Neural progenitor cell (in vitro differentiated cells): ENCODE data around the gene TNFRSF8. TPM values are rescaled to one million over a fixed set of nuclear protein-coding genes. Genes with fewer than 3 reads are reported as not detected.
A peak's percentile ranks its signal among the peaks of the same experiment; 100 is the strongest.

Source experiments
- DNase-seq: peaks from one replicate; pipeline ENCODE4 v3.0.0-alpha.2; 2016; ENCODE audit warnings: low spot score
- H2AFZ ChIP-seq: fragments of 200-600 bp; sonication (generic); replicated peaks from 2 replicates; pipeline ENCODE4 v1.6.1; 2016; ENCODE audit warnings: antibody characterized with exemption
- H3F3A ChIP-seq: fragments of 200-600 bp; sonication (generic); 2 replicates; pipeline ENCODE4 v1.6.1; 2016; ENCODE audit warnings: antibody characterized with exemption, low read depth
- H3K27ac ChIP-seq: fragments of 200-600 bp; sonication (generic); 2 replicates; pipeline ENCODE4 v1.5.1; 2016; ENCODE audit warnings: mild to moderate bottlenecking
- H3K27me3 ChIP-seq: fragments of 200-600 bp; sonication (generic); 2 replicates; pipeline ENCODE4 v1.6.1; 2016; ENCODE audit warnings: mild to moderate bottlenecking, moderate library complexity
- H3K36me3 ChIP-seq: fragments of 200-600 bp; sonication (generic); 2 replicates; pipeline ENCODE4 v1.5.1; 2016
- H3K4me1 ChIP-seq: fragments of 200-600 bp; sonication (generic); 2 replicates; pipeline ENCODE4 v1.6.1; 2016; ENCODE audit warnings: mixed run types
- H3K4me2 ChIP-seq: fragments of 200-600 bp; sonication (generic); 2 replicates; pipeline ENCODE4 v1.6.1; 2016
- H3K4me3 ChIP-seq: fragments of 200-600 bp; sonication (generic); 2 replicates; pipeline ENCODE4 v1.5.1; 2016
- H3K79me2 ChIP-seq: fragments of 200-600 bp; sonication (generic); 2 replicates; pipeline ENCODE4 v1.6.1; 2016; ENCODE audit warnings: low read depth
- H3K9ac ChIP-seq: fragments of 200-600 bp; sonication (generic); 2 replicates; pipeline ENCODE4 v1.6.1; 2016
- H3K9me3 ChIP-seq: fragments of 200-600 bp; sonication (generic); 2 replicates; pipeline ENCODE4 v1.5.1; 2016; ENCODE audit warnings: low read depth
- H4K20me1 ChIP-seq: fragments of 200-600 bp; sonication (generic); 2 replicates; pipeline ENCODE4 v1.6.1; 2016; ENCODE audit warnings: low read depth
- H3K27ac Mint-ChIP-seq: 3 replicates; pipeline ENCODE4 v1.8.0; 2021; ENCODE audit warnings: mixed read lengths
- H3K27me3 Mint-ChIP-seq: 2 replicates; pipeline ENCODE4 v1.8.0; 2022; ENCODE audit warnings: low read depth, mild to moderate bottlenecking, inconsistent platforms, moderate library complexity, mixed read lengths; ENCODE audit not compliant: insufficient read depth
- H3K36me3 Mint-ChIP-seq: 3 replicates; pipeline ENCODE4 v1.8.0; 2021; ENCODE audit warnings: mixed read lengths
- H3K4me1 Mint-ChIP-seq: 3 replicates; pipeline ENCODE4 v1.8.0; 2021; ENCODE audit warnings: mixed read lengths
- H3K4me3 Mint-ChIP-seq: 3 replicates; pipeline ENCODE4 v1.8.0; 2021; ENCODE audit warnings: mild to moderate bottlenecking, moderate library complexity, mixed read lengths
- H3K9me3 Mint-ChIP-seq: 3 replicates; pipeline ENCODE4 v1.8.0; 2020; ENCODE audit warnings: mixed read lengths
- EZH2 ChIP-seq: fragments of 200-600 bp; sonication (generic); IDR thresholded peaks from 2 replicates; pipeline ENCODE4 v1.6.1; 2017; ENCODE audit warnings: antibody characterized with exemption, mild to moderate bottlenecking, moderate library complexity
- EZH2phosphoT487 ChIP-seq: fragments of 200-600 bp; sonication (generic); IDR thresholded peaks from 2 replicates; pipeline ENCODE4 v1.6.1; 2017; ENCODE audit warnings: antibody characterized with exemption
- total RNA-seq: library from RNA; depleted of rRNA; stranded (reverse); fragments of >200 nt; gene quantifications from 2 replicates; pipeline ENCODE4 v1.2.3, GENCODE V29; 2015; ENCODE audit warnings: low replicate concordance
- TF ChIP-seq, protein P1 (sequence below): fragments of 200-600 bp; sonication (generic); IDR thresholded peaks from 2 replicates; pipeline ENCODE4 v1.5.1; 2017; ENCODE audit warnings: antibody characterized with exemption, mild to moderate bottlenecking

Gene TNFRSF8
- total RNA-seq, 1 donor from 2014 or later: not detected

DNA sequence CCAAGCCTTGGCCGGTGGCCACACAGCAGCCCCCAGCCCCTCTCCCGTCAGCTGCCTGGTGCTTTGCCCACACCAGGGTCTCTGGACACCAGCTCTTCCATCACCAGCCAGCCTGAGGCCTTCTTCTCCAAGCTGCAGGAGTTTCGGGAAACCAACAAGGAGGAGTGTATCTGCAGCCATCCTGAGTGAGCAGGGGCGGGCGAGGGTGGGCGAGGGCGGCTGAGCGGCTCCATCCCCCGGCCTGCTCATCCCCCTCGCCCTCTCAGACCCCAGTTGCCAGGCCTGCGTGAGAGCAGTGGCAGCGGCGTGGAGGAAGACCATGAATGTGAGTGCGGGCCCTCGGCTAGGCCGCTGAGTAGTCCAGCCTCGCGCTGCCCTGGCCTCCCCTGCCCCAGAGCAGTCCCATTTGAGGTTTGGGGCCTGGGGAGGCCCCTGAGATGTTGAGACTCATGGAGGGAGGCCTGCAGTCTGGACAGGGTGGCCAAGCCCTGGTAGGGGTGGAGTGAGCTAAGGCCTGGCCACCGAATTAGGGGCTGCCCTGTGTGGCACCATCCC lies 34.1 kb upstream of the TNFRSF8 start:
- TF ChIP-seq, protein P1, sequence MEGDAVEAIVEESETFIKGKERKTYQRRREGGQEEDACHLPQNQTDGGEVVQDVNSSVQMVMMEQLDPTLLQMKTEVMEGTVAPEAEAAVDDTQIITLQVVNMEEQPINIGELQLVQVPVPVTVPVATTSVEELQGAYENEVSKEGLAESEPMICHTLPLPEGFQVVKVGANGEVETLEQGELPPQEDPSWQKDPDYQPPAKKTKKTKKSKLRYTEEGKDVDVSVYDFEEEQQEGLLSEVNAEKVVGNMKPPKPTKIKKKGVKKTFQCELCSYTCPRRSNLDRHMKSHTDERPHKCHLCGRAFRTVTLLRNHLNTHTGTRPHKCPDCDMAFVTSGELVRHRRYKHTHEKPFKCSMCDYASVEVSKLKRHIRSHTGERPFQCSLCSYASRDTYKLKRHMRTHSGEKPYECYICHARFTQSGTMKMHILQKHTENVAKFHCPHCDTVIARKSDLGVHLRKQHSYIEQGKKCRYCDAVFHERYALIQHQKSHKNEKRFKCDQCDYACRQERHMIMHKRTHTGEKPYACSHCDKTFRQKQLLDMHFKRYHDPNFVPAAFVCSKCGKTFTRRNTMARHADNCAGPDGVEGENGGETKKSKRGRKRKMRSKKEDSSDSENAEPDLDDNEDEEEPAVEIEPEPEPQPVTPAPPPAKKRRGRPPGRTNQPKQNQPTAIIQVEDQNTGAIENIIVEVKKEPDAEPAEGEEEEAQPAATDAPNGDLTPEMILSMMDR: no peak
- TF ChIP-seq EZH2: no peak
- no peak for TF ChIP-seq EZH2phosphoT487
- H3K9me3 ChIP-seq: no peaks in the 10 kb centered on the region
- H3K9ac ChIP-seq: no peak overlapping the region
- Mint-ChIP-seq H3K4me1 (peaks cover 6% of the 10 kb centered on the region), H3K4me3 (no peak overlapping the region), H3K27ac (no peak overlapping the region), H3K9me3 (no peaks in the 10 kb centered on the region), H3K36me3 (peaks cover 14% of the 10 kb centered on the region), H3K27me3 (peaks cover 2% of the 10 kb centered on the region)
- H4K20me1 ChIP-seq: peaks cover 4% of the 10 kb centered on the region
- no peaks in the 10 kb centered on the region for H3K27me3 ChIP-seq
- no peaks in the 10 kb centered on the region for H3K4me1 ChIP-seq
- no peaks in the 10 kb centered on the region for H3K79me2 ChIP-seq
- H3K4me3 ChIP-seq: no peak overlapping the region
- H2AFZ ChIP-seq: no peak overlapping the region
- peaks cover 2% of the 10 kb centered on the region for H3F3A ChIP-seq
- H3K4me2 ChIP-seq: no peak overlapping the region
- no peak overlapping the region for H3K27ac ChIP-seq
- DNase-seq: no peak
- H3K36me3 ChIP-seq: no peaks in the 10 kb centered on the region

DNA sequence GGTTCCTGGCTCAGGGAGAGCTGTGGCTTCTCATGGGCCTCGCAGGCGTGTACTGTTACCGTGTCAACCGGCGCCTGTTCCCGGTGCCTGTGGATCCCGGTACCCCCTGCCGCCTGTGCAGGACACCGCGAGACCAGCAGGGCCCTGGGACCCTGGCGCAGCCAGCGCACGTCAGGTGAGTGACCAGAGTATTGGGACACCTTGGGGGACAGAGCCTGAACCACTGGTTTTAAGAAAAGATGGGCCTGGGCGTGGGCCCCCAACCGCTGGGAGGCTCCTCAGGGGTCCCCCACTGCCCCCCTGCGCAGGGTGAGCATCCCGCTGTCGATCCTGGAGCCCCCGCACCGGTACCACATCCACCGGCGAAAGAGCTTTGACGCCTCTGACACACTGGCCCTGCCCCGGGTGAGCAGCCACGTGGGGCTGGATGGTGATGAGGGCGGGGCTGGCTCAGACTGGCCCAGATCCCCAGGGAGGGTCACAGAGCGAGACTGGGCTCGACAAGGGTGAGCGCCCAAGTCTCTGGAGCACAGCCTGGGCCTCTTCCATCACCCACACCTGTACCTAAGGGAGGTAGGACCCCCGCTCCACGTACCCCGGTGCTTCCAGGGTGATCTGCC lies 33.3 kb upstream of the TNFRSF8 start:
- peaks cover 10% of the 10 kb centered on the region for H3K36me3 Mint-ChIP-seq
- Histone ChIP-seq H4K20me1 (peaks cover 4% of the 10 kb centered on the region), H3K4me2 (no peak overlapping the region), H3K27me3 (no peaks in the 10 kb centered on the region), H3F3A (peaks cover 5% of the 10 kb centered on the region), H3K27ac (no peak overlapping the region), H3K4me3 (no peak overlapping the region), H3K9ac (no peak overlapping the region), H3K9me3 (no peaks in the 10 kb centered on the region), H3K79me2 (no peaks in the 10 kb centered on the region), H3K4me1 (no peaks in the 10 kb centered on the region), H3K36me3 (no peaks in the 10 kb centered on the region), H2AFZ (no peak overlapping the region)
- H3K27ac Mint-ChIP-seq: no peak overlapping the region
- no peak for DNase-seq
- peaks cover 6% of the 10 kb centered on the region for H3K4me1 Mint-ChIP-seq
- TF ChIP-seq EZH2phosphoT487: no peak
- no peak for TF ChIP-seq EZH2
- TF ChIP-seq, protein P1: no peak
- peaks cover 2% of the 10 kb centered on the region for H3K27me3 Mint-ChIP-seq
- no peak overlapping the region for H3K4me3 Mint-ChIP-seq
- no peaks in the 10 kb centered on the region for H3K9me3 Mint-ChIP-seq

DNA sequence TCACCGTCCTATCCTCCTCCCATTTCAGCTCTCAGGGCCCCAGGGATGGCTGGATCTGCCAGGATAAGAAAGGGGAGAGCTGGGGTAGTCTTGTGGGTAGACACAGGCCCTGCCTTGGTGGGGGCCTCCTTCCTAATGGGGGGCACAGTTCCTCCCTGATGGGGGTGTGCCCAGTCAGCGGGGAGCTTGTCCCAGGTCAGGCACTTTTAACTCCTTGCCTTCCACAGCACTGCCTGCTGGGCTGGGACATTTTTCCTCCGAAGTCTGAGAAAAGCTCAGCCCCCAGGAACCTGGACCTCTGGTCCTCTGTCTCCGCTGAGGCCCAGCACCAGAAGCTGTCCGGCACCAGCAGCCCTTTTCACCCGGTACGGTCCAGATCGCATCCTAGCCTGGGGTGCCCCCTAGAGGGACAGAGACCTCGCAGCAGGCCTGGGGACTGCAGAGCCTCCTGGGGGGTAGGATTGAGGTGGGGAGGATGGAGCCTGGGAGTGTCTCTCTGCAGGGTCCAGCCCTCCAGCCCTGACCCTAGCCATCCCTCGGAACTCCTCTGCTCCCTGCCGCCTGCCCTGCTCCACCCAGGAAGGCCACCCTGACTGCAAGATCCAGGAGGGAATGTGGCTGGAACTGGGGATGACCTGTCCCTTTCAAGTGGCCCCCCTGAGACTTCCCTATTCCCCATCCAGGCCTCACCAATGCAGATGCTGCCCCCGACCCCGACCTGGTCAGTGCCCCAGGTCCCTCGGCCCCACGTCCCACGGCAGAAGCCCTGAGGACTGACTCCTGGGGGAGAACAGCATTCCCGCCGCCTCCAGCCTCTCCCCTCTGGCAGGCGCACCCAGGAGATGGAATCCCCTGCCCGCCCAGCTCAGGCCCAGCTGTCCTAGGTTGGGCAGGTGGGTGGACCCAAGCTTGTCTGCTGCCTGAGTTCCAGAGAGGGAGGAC lies 31.8 kb upstream of the TNFRSF8 start:
- no peaks in the 10 kb centered on the region for H3K36me3 ChIP-seq

More for the DNA sequence above, 31.8 kb upstream of the TNFRSF8 start:
- Histone ChIP-seq H3K27ac (no peak overlapping the region), H2AFZ (no peak overlapping the region), H3K79me2 (no peaks in the 10 kb centered on the region), H3K27me3 (no peaks in the 10 kb centered on the region), H3K4me3 (no peak overlapping the region), H3K9me3 (no peaks in the 10 kb centered on the region), H3K9ac (no peak overlapping the region), H3K4me2 (no peak overlapping the region), H3K4me1 (no peaks in the 10 kb centered on the region), H3F3A (peaks cover 5% of the 10 kb centered on the region), H4K20me1 (peaks cover 4% of the 10 kb centered on the region)
- Mint-ChIP-seq H3K27ac (no peak overlapping the region), H3K9me3 (no peaks in the 10 kb centered on the region), H3K36me3 (peaks cover 13% of the 10 kb centered on the region), H3K4me3 (no peak overlapping the region), H3K27me3 (peaks cover 2% of the 10 kb centered on the region), H3K4me1 (peaks cover 13% of the 10 kb centered on the region)
- DNase-seq: peak; percentile 51
- TF ChIP-seq, protein P1: peak; percentile 54
- TF ChIP-seq EZH2 (no peak), EZH2phosphoT487 (no peak)
